ENCODE results near the gene TCF7L1.

DNA sequence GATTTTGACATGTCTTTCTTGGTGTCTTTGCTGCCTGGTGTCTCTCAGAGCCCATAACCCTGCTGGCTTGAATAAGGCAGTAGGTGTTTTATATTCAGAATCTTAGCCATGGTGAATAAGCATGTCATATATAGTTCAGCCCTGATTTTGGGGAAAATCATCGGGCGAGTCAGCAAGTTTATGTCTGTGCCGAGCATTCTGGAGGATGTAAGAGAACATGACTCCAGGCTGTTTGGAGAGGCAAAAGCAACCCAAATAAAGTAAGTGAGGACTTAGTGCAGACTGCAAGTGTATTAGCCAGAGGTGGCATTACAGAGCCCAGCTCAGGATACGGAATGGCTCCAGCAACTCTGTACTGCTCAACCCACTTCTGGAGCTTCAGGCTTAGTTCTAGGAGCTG lies 50.3 kb downstream of the TCF7L1 start:
- TF ChIP-seq, protein P1, sequence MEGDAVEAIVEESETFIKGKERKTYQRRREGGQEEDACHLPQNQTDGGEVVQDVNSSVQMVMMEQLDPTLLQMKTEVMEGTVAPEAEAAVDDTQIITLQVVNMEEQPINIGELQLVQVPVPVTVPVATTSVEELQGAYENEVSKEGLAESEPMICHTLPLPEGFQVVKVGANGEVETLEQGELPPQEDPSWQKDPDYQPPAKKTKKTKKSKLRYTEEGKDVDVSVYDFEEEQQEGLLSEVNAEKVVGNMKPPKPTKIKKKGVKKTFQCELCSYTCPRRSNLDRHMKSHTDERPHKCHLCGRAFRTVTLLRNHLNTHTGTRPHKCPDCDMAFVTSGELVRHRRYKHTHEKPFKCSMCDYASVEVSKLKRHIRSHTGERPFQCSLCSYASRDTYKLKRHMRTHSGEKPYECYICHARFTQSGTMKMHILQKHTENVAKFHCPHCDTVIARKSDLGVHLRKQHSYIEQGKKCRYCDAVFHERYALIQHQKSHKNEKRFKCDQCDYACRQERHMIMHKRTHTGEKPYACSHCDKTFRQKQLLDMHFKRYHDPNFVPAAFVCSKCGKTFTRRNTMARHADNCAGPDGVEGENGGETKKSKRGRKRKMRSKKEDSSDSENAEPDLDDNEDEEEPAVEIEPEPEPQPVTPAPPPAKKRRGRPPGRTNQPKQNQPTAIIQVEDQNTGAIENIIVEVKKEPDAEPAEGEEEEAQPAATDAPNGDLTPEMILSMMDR (IDR thresholded peaks at IDR 0.05; ENCODE audit: insufficient read depth, low read depth, low read length): no peak
- TF ChIP-seq EZH2 (IDR thresholded peaks at IDR 0.05; ENCODE audit: insufficient read depth, low read length): no peak

All from astrocyte (in vitro differentiated cells and primary cell).